ENCODE results near the gene DTX4.

DTX4 gene

DNA sequence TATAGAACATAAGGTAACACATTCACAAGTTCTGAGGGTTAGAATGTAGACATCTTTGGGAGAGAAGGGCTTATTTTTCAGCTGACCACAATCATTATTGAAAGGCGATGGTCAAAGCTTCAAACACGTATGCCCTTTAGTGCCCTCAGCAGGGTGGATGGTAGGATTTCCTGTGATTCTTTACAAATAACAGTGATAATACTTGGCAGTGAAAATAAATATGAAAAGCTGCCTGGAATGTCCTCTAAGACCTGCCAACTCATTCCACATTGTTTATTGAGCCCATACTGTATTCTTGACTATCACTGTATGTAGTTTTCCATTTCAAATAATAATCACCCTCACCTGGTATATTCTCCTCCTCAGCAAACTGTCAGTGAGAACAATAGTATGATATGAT, 54.5 kb downstream of the DTX4 start:
- DNase-seq (ENCODE audit: extremely low read depth, low read depth), result no peak
- TF ChIP-seq, protein P1, sequence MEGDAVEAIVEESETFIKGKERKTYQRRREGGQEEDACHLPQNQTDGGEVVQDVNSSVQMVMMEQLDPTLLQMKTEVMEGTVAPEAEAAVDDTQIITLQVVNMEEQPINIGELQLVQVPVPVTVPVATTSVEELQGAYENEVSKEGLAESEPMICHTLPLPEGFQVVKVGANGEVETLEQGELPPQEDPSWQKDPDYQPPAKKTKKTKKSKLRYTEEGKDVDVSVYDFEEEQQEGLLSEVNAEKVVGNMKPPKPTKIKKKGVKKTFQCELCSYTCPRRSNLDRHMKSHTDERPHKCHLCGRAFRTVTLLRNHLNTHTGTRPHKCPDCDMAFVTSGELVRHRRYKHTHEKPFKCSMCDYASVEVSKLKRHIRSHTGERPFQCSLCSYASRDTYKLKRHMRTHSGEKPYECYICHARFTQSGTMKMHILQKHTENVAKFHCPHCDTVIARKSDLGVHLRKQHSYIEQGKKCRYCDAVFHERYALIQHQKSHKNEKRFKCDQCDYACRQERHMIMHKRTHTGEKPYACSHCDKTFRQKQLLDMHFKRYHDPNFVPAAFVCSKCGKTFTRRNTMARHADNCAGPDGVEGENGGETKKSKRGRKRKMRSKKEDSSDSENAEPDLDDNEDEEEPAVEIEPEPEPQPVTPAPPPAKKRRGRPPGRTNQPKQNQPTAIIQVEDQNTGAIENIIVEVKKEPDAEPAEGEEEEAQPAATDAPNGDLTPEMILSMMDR (IDR thresholded peaks at IDR 0.05; ENCODE audit: low read depth, low read length), result no peak

DNA sequence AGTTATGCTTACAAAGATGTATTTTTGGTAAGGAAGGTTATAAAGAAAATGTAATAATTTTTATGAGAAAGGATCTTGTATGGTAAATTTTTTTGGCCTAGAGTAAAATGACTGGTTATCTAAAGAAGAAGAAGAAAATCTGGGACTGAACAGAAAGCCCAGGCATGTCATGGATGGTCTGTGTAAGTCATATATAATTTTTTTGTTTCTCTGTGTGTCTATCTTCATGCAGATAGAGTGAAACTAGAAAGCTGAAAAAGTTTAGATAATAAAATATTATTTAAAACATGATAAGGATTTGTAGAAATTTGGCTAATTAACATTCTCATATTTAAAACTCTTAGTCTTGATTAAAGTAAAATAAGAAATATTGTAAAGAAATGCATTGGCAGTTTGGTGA, 68.4 kb downstream of the DTX4 start:
- TF ChIP-seq, protein P1 (IDR thresholded peaks at IDR 0.05; ENCODE audit: low read depth, low read length), result no peak
- no peak for DNase-seq (ENCODE audit: extremely low read depth, low read depth)

DNA sequence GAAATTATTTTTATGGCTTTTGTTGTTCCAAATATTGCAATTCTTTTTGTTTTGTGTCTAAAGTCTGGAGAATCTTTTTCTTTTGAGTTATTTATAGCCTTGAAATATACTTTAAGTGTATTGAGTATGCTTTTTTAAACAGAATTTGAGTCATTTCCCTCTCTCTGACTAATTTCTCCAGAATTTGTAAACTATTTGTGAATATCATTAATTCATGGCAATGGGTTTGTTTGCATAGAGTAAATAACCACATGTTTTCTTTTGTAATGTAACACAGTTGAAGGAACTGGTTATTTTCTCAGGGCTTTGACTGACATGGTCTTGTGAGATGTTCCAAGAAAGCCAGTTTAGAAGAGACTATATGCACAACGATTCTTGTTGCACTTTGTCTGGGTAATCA, 71.7 kb downstream of the DTX4 start:
- TF ChIP-seq, protein P1 (IDR thresholded peaks at IDR 0.05; ENCODE audit: low read depth, low read length), result no peak
- no peak for DNase-seq (ENCODE audit: extremely low read depth, low read depth)

DNA sequence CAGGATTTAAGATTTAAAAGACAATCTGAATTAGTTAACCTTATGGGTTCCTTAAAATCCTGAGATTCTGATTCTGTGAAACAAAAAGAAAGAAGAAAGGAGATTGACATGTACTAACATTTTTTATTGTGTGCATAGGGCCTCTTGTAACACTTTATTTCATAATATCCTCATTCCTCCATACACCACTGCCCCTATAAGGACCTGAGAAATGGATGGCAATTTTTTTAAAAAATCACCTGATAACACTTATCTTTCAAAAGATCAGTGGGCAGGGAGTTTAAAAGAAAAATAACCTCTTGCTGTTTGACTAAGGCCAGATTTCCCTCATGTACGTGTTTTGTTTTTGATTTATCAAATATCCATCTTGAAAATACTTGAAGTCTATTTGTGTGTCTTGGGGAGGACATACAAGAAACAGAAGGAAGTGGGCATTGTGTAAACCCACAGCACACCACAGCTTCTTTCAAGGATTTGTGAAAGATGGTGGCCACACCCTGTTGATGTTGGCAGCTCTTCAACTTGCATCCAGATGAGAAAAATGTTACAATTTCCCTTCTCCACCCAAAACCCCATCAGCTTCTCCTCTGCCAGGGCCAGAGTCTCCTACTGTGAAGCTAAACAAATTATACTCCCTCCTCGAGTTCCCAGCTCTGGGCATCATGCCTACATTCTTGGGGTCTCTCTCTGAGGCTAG, 75.7 kb downstream of the DTX4 start:
- TF ChIP-seq, protein P1 (IDR thresholded peaks at IDR 0.05; ENCODE audit: low read depth, low read length), result no peak
- DNase-seq (ENCODE audit: extremely low read depth, low read depth), result peak; percentile 81

DNA sequence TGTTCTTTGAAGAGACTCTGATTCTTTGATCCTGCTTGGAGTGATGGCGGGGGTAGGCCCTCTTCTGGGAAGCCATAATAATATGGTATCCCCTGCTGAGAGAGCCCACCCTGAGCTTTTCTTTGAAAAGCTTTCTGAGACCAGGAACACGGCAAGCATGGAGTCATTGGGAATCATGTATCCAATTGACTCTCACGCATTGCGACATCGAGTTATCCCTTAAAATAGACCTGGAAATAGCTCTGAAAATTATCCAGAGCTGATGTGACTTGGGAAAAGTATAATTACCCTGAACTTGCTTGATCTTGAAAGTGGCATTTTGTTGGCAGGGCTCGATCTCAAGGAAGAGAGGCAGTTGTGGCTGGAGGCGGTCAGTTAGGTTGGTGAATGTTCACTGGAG, 77.6 kb downstream of the DTX4 start:
- no peak for DNase-seq (ENCODE audit: extremely low read depth, low read depth)
- TF ChIP-seq, protein P1 (IDR thresholded peaks at IDR 0.05; ENCODE audit: low read depth, low read length), result no peak

DNA sequence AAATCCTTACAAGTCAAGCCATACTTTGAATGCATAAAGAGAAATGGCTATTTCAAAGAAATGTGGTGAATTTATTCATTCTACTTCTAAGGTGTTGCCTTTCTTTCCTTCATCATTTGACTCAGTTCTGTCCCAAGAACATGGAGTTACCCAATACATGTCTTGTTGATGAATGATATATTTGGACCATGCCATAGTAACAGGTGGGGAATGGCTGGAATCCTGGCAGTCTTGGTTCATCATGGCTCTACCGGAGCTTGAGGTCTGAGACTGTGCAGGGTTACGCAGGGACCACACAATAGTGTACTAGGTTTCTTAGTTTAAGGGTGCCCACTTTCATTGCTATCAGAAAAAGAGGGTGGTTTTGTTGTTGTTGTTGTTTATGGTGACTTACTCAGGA, 81.1 kb downstream of the DTX4 start:
- TF ChIP-seq, protein P1 (IDR thresholded peaks at IDR 0.05; ENCODE audit: low read depth, low read length), result no peak

DNA sequence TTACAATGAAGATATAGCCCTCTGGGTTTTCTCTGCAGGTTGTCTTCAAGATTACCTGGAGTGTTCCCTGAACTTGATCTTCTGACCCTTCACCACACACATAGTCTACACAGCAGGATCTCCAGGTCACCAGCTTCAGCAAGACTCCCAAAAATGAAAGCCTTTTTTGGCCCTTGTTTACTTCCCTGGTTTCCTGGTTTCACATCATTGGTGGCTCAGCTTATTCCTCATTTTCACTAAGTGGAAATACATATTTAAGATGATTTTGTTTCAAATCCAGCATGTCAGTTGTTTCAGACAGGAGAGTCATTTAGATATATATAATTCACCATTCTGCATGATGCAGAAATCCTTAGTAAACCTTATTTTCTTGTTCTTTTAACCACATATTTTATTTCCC, 82.4 kb downstream of the DTX4 start:
- no peak for DNase-seq (ENCODE audit: extremely low read depth, low read depth)
- TF ChIP-seq, protein P1 (IDR thresholded peaks at IDR 0.05; ENCODE audit: low read depth, low read length), result no peak

More for the DNA sequence above, 81.1 kb downstream of the DTX4 start:
- DNase-seq (ENCODE audit: extremely low read depth, low read depth), result no peak

Measured in AG09319 (cell line).